GM13976 (cell line): ENCODE measurements around the gene PCCB.
"Not testable (repeated sequence)": the region's sequence is repeated elsewhere in the genome, so short reads cannot be mapped to it uniquely, and the experiment has no call there.

ENCODE experiments used
- DNase-seq: peaks from one replicate; pipeline ENCODE4 v3.0.0; 2012; ENCODE audit warnings: low spot score
- CTCF ChIP-seq: IDR thresholded peaks from 2 replicates; pipeline ENCODE4 v1.5.1; 2012; ENCODE audit warnings: borderline replicate concordance, mild to moderate bottlenecking; ENCODE audit not compliant: insufficient read depth; ENCODE audit errors: extremely low read depth, missing control alignments, control extremely low read depth
- in situ Hi-C: fragments of 300-500 bp; cut with MboI; formaldehyde crosslinking; loops from one replicate; pipeline ENCODE4 v1.12.0; 2022; ENCODE audit warnings: low sequenced_read_pairs, mixed read lengths, inconsistent platforms; ENCODE audit not compliant: unreplicated experiment

Gene PCCB

GRCh38 chr3:136330900-136331299, 80.8 kb downstream of the PCCB start:
- TF ChIP-seq CTCF: no peak
- no peak for DNase-seq
- in situ Hi-C loops: no loop called here

GRCh38 chr3:136332302-136332701, 82.2 kb downstream of the PCCB start:
- in situ Hi-C loops: no loop called here
- no peak for TF ChIP-seq CTCF
- DNase-seq: no peak

GRCh38 chr3:136332776-136333175, 82.6 kb downstream of the PCCB start:
- DNase-seq: no peak
- in situ Hi-C loops: no loop called here
- TF ChIP-seq CTCF: no peak

- no peak for DNase-seq
- TF ChIP-seq CTCF: no peak
- in situ Hi-C loops: no loop called here
Measured at GRCh38 chr3:136334209-136334608, 84.1 kb downstream of the PCCB start.

- in situ Hi-C loops, DNase-seq: not testable (repeated sequence)
Measured at GRCh38 chr3:136334726-136335125, 84.6 kb downstream of the PCCB start.

- TF ChIP-seq CTCF: no peak
- in situ Hi-C loops: no loop called here
- no peak for DNase-seq
Measured at GRCh38 chr3:136336329-136337100, 86.4 kb downstream of the PCCB start.

- in situ Hi-C loops: no loop called here
- DNase-seq: no peak
- TF ChIP-seq CTCF: no peak
Measured at GRCh38 chr3:136343446-136343845, 93.3 kb downstream of the PCCB start.
